ENCODE measurements around the gene DVL1. TPM values are rescaled to one million over a fixed set of nuclear protein-coding genes. Genes with fewer than 3 reads are reported as not detected.

DVL1 gene
- total RNA-seq, 1 donor from 2014 or later: 91.4 TPM

DNA sequence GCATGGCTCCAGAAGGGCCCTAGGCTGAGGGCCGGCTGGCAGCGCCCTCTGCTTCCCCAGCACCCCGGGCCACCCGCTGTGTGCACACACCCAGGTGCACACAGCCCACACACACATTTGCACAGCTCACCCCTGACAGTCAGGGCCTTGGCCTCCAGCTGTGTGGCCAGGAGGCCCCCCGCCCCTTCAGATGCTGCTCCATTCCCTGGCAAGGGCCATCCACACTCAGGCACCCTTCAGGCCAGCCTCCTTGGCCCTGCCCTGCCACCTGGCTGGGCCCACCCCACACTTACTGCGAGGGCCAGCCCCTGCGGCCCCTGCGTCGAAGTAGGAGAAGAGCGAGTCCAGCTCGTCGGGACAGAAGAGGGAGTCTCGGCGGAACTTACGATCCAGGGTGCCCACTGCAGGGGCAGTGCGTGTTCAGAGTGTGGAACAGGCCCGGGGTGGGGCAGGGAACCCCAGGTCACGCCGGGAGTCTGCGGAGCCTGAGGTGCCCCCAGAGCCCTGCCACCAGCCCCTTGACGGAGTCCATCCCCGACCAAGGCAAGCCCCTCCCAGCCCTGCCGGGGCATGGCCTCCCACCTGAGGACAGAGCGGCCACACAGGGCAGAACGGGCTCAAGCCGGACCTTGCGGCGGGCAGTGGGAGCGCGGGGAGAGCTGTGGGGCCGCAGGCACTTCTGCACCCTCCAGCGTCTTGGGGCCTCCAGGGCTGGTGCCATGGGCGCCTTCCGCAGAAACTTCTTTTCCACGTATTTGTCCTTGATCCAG is 53.9 kb downstream of the DVL1 start:
- no peak for DNase-seq (ENCODE audit: low spot score)
- ATAC-seq: no peak
- intact Hi-C loops (cut with DNase I): no loop called here

- intact Hi-C loops (cut with DNase I): loop anchor here (5.0 kb wide), 1 partner anchor 172 kb away; no protein-coding TSS in a partner anchor
- no peak for DNase-seq (ENCODE audit: low spot score)
- ATAC-seq: no peak
These were observed 54.8 kb downstream of the DVL1 start for GRCh38 chr1:1294250-1294890.

- intact Hi-C loops (cut with DNase I): loop anchor here (5.0 kb wide), 1 partner anchor 171 kb away; no protein-coding TSS in a partner anchor
- ATAC-seq (no peak), DNase-seq (ENCODE audit: low spot score) (no peak)
These were observed 55.7 kb downstream of the DVL1 start for GRCh38 chr1:1293263-1294249.

GRCh38 chr1:1292851-1293250 is 56.4 kb downstream of the DVL1 start:
- no peak for DNase-seq (ENCODE audit: low spot score)
- ATAC-seq: no peak
- intact Hi-C loops (cut with DNase I): loop anchor here (5.0 kb wide), 1 partner anchor 171 kb away; no protein-coding TSS in a partner anchor

- no peak for DNase-seq (ENCODE audit: low spot score)
- intact Hi-C loops (cut with DNase I): loop anchor here (5.0 kb wide), 1 partner anchor 170 kb away; no protein-coding TSS in a partner anchor
- peak; percentile 20 for ATAC-seq
These were observed 56.8 kb downstream of the DVL1 start for GRCh38 chr1:1292442-1292779.

GRCh38 chr1:1291548-1292441 is 57.4 kb downstream of the DVL1 start:
- intact Hi-C loops (cut with DNase I): loop anchor here (5.0 kb wide), 1 partner anchor 169 kb away; no protein-coding TSS in a partner anchor
- peak; percentile 82 for DNase-seq (ENCODE audit: low spot score)
- peak; percentile 72 for ATAC-seq

- intact Hi-C loops (cut with DNase I): loop anchor here (5.0 kb wide), 1 partner anchor 169 kb away; no protein-coding TSS in a partner anchor
- DNase-seq (ENCODE audit: low spot score) (no peak), ATAC-seq (peak; percentile 12)
These were observed 58.1 kb downstream of the DVL1 start for GRCh38 chr1:1291023-1291528.

DNA sequence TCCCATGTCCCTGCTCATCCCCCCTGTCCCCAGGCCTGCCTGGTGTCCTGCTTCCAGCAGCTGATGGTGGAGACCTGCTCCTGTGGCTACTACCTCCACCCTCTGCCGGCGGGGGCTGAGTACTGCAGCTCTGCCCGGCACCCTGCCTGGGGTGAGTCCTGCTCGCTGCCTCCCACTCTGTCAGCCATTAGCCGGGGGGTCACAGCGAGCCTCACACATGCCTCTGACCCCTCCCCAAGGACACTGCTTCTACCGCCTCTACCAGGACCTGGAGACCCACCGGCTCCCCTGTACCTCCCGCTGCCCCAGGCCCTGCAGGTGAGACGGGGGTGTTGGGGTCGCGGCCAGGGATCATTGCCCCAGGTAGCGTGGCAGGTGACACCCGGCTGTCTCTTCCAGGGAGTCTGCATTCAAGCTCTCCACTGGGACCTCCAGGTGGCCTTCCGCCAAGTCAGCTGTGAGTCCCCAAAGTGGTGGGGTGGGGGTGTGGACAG is 58.9 kb downstream of the DVL1 start:
- ATAC-seq (no peak), DNase-seq (ENCODE audit: low spot score) (no peak)
- intact Hi-C loops (cut with DNase I): loop anchor here (5.0 kb wide), 1 partner anchor 168 kb away; no protein-coding TSS in a partner anchor

DNA sequence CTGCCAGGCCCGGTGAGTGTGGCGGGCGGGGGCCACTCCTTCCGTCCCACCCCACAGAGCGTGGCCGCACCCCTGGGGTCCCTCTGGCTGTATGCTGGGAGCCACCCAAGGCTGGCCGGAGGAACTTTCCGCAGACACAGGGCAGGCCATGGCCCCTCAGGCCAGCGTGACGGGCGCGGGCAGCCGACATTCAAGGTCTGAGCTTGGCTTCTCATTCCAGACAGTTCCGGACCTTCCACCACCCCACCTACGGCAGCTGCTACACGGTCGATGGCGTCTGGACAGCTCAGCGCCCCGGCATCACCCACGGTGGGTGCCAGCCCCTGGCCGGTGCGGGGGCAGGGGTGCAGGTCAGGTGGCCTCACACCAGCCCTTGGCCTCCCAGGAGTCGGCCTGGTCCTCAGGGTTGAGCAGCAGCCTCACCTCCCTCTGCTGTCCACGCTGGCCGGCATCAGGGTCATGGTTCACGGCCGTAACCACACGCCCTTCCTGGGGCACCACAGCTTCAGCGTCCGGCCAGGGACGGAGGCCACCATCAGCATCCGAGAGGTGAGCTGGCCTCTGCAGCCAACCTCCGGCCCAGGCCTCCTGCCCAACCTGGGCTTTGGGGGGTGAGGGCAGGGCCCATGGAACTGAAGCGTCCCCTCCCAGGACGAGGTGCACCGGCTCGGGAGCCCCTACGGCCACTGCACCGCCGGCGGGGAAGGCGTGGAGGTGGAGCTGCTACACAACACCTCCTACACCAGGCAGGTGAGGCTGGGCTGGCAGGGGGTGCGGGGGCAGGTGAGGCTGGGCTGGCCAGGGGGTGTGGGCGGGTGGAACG is 61.7 kb downstream of the DVL1 start:
- intact Hi-C loops (cut with DNase I): no loop called here
- ATAC-seq: no peak
- no peak for DNase-seq (ENCODE audit: low spot score)

- intact Hi-C loops (cut with DNase I): no loop called here
- ATAC-seq (no peak), DNase-seq (ENCODE audit: low spot score) (no peak)
These were observed 62.6 kb downstream of the DVL1 start for GRCh38 chr1:1286313-1287261.

DNA sequence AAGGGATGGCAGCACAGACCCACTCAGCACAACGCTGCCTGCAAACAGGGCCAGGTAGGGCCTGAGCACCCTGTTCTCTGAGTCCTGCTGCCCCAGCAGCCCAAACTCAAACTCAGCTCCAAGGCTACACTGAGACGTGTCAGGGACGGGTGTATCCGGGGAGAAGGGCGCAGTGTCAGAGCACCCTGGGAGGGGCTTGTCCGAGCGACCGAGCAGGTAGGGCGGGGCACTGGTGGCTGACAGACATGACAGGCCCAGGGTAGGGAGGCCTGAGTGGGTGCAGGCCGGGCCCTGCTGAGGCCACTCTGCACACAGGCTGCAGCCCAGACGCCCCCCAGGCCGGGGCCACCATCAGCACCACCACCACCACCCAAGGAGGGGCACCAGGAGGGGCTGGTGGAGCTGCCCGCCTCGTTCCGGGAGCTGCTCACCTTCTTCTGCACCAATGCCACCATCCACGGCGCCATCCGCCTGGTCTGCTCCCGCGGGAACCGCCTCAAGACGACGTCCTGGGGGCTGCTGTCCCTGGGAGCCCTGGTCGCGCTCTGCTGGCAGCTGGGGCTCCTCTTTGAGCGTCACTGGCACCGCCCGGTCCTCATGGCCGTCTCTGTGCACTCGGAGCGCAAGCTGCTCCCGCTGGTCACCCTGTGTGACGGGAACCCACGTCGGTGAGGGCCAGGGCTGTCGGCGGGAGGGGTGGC is 63.5 kb downstream of the DVL1 start:
- intact Hi-C loops (cut with DNase I): no loop called here
- no peak for ATAC-seq
- no peak for DNase-seq (ENCODE audit: low spot score)

Small RNAs within 50 kb of the gene (microRNA-seq; reads per million reads assigned to microRNA genes)
- gene MIR6726 (not detected), gene MIR6727 (not detected), gene MIR6808 (not detected)

Other genes with a start within 250 kb of the DVL1 start
- 12.0 TPM for gene C1orf159, start 233.3 kb downstream of the DVL1 start, total RNA-seq
- gene TTLL10, start 175.5 kb downstream of the DVL1 start, total RNA-seq: 0.71 TPM
- gene TNFRSF18, start 142.8 kb downstream of the DVL1 start, total RNA-seq: 0.58 TPM
- 2.5 TPM for gene TNFRSF4, start 135.3 kb downstream of the DVL1 start, total RNA-seq
- 94.9 TPM for gene SDF4, start 117.4 kb downstream of the DVL1 start, total RNA-seq
- 10.9 TPM for gene B3GALT6, start 117.2 kb downstream of the DVL1 start, total RNA-seq
- gene C1QTNF12, start 102.7 kb downstream of the DVL1 start, total RNA-seq: 3.5 TPM
- 50.5 TPM for gene UBE2J2, start 75.6 kb downstream of the DVL1 start, total RNA-seq
- gene SCNN1D, start 69.0 kb downstream of the DVL1 start, total RNA-seq: 12.5 TPM
- gene ACAP3, start 41.5 kb downstream of the DVL1 start, total RNA-seq: 74.7 TPM
- 11.3 TPM for gene PUSL1, start 40.8 kb downstream of the DVL1 start, total RNA-seq
- gene INTS11, start 24.8 kb downstream of the DVL1 start, total RNA-seq: 111 TPM
- gene CPTP, start 24.6 kb downstream of the DVL1 start, total RNA-seq: 15.7 TPM
- gene TAS1R3, start 18.1 kb downstream of the DVL1 start, total RNA-seq: 0.49 TPM
- gene MXRA8, start 9.1 kb upstream of the DVL1 start, total RNA-seq: 262 TPM
- gene AURKAIP1, start 25.8 kb upstream of the DVL1 start, total RNA-seq: 58.9 TPM
- 207 TPM for gene CCNL2, start 49.9 kb upstream of the DVL1 start, total RNA-seq
- 75.6 TPM for gene MRPL20, start 57.9 kb upstream of the DVL1 start, total RNA-seq
- 11.2 TPM for gene ANKRD65, start 71.9 kb upstream of the DVL1 start, total RNA-seq
- 175 TPM for gene VWA1, start 86.3 kb upstream of the DVL1 start, total RNA-seq
- gene ATAD3C, start 100.3 kb upstream of the DVL1 start, total RNA-seq: 2.4 TPM
- 28.6 TPM for gene ATAD3B, start 122.3 kb upstream of the DVL1 start, total RNA-seq
- gene ATAD3A, start 162.7 kb upstream of the DVL1 start, total RNA-seq: 19.4 TPM
- gene TMEM240, start 191.2 kb upstream of the DVL1 start, total RNA-seq: 7.1 TPM
- 78.5 TPM for gene SSU72, start 225.4 kb upstream of the DVL1 start, total RNA-seq